Fibroblast of mammary gland (primary cell): ENCODE measurements around the gene TSLP.
A peak's percentile ranks its signal among the peaks of the same experiment; 100 is the strongest.

Experiments used
- DNase-seq: peaks from one replicate; pipeline ENCODE4 v3.0.0-alpha.2; 2010; ENCODE audit warnings: low read depth
- H3K4me3 ChIP-seq: 2 replicates; pipeline ENCODE4 v1.5.1; 2011; ENCODE audit warnings: low read depth, mild to moderate bottlenecking, low read length, moderate library complexity; ENCODE audit not compliant: control insufficient read depth
- CTCF ChIP-seq: conservative IDR thresholded peaks from 2 replicates; pipeline ENCODE4 v1.5.1; 2011; ENCODE audit warnings: low read depth, low read length, inconsistent platforms; ENCODE audit not compliant: control insufficient read depth, insufficient read depth

TSLP gene

GRCh38 chr5:111072949-111073682 lies 1.6 kb downstream of the TSLP start:
- DNase-seq, result peak; percentile 20
- H3K4me3 ChIP-seq, result peak overlapping the region; percentile 55
- no peak for TF ChIP-seq CTCF

GRCh38 chr5:111074244-111074643 lies 2.7 kb downstream of the TSLP start:
- TF ChIP-seq CTCF, result no peak
- no peak for DNase-seq
- H3K4me3 ChIP-seq, result peak overlapping the region; percentile 55

- DNase-seq, result peak; percentile 97
- H3K4me3 ChIP-seq, result no peak overlapping the region
These were observed 4.0 kb downstream of the TSLP start for GRCh38 chr5:111075520-111075919.

GRCh38 chr5:111076091-111076490 lies 4.6 kb downstream of the TSLP start:
- DNase-seq, result peak; percentile 47
- no peak overlapping the region for H3K4me3 ChIP-seq
- no peak for TF ChIP-seq CTCF

More at GRCh38 chr5:111075520-111075919, 4.0 kb downstream of the TSLP start:
- TF ChIP-seq CTCF, result no peak

- DNase-seq, result no peak
- H3K4me3 ChIP-seq, result no peak overlapping the region
- TF ChIP-seq CTCF, result no peak
These were observed 6.2 kb downstream of the TSLP start for GRCh38 chr5:111077678-111078077.

- peak; percentile 56 for DNase-seq
- TF ChIP-seq CTCF, result no peak
- H3K4me3 ChIP-seq, result no peak overlapping the region
These were observed 8.3 kb downstream of the TSLP start for GRCh38 chr5:111079846-111080245.
